HG03342 (cell line): Measurements from ENCODE around the gene ACAD10.
"Not testable (repeated sequence)": the region's sequence is repeated elsewhere in the genome, so short reads cannot be mapped to it uniquely, and the experiment has no call there.

ENCODE experiments used
- ATAC-seq: cut with Tn5 transposase; IDR thresholded peaks from one replicate; pipeline ENCODE4 v1.9.1; 2021; ENCODE audit warnings: mild to moderate bottlenecking, moderate library complexity; ENCODE audit not compliant: unreplicated experiment

Gene ACAD10

DNA sequence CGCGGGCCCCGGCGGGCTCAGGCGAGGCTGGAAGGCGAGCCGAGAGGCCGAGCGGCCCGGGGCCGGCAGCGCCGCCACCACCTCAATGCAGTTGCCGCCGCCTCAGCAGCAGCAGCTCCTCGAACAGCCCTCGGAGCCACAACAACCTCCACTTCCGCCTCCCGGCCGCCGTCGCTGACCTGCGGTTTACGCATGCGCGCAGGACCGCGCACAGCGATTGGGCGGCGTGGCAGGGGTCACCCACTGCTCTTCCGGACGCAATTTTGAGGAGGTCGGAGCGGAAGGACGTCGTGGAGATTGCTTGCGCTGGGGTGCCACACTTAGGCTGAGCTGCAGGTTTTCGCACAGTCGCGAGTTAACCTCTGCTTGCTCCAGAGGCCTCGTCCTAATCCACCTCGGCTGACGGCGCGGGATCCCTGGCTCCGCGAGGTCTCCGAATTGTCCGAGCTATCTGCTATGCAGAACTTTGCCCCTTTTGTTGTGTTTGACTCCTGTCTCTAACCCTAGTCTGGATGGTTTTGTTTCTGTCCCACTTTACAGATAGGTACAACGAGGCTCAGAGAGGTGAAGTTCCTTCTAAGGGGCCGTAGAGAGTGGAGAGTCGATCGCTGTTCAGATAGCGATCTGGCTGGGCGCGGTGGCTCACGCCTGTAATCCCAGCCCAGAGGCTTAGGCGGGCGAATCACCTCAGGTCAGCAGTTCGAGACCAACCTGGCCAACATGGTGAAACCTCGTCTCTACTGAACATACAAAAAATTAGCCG is at the start of gene ACAD10, which contains the start of gene BRAP:
TSS of gene ACAD10 (plus strand) at position 243 of the 763 bp plus-strand sequence. CDS start 6,657 bp downstream, outside the sequence.
TSS of gene BRAP (minus strand) at position 146 of the 763 bp plus-strand sequence. CDS start 164 bp downstream, outside the sequence.
- ATAC-seq = peak; percentile 84

DNA sequence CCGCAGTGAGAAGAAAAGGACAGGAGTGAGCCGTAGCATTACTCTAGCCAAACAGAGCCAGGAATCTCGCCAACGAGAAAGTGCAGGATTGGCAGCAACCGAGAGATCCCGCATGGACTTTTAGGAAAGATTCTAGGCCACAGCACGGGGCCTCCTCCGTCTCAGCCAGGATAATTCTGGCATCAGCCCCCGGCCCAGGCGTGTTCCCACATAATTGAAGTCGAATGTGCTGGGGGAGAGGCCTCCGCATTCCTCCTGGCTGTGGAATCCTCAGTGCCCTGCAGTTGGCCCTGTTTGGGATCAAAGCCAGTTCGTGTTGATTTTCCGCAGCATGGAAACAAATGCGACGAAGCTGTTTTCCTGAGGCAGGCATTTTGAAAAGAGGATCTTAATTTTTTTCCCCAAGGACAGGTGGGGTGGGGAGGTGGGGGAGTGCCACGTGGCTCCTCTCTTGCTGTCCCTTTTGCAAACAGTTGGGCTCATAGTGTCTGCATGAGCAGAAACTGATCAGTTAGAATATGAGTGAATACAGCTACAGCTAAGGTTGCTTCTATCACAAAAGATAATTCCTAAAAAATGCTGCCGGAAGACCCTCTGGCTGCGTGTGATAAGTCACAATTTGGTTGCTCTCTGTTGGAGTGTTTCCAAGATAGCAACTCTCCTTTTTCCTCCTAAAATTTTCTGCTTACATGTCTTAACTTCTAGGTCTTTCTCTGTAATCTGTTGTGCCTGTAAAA is 49.5 kb upstream of the ACAD10 start:
- ATAC-seq = no peak

DNA sequence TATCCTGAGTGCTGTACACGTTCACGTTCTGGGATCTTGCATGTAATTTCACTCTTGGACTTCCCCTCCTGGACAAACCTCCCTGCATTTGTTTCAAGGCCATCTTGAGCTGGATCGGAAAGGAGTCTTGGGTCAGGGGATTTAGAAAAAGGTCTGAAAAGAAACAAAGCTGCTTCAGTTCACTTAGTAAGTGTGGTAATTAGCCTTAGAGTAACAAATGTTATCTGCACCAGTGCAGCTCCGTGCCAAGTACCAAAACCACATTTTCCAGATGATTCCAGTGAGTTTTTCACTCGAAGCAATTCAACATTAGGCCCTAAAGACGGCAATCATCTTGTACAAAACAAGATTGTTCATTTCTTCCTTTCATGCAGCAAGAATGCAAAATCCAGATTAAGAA is 47.3 kb upstream of the ACAD10 start:
- ATAC-seq = no peak

DNA sequence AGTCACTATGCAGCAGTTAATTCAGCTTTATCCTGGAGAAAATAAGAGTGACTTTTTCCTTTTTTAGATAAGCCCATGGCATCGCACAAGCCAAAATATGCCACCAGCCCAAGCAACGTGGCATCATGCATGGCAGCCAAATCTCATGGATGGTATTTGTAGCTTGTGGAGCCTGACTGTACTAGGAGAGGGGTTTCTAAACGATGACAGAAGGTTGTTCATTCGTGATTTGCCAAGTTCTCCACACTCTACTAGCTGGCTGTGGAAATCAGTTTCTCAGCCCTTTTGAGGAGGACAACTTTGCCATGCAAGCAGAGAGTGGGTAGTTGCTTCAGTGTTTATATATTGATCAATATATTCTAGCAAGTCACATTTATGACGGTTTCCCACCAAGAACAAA is 45.3 kb upstream of the ACAD10 start:
- no peak for ATAC-seq

DNA sequence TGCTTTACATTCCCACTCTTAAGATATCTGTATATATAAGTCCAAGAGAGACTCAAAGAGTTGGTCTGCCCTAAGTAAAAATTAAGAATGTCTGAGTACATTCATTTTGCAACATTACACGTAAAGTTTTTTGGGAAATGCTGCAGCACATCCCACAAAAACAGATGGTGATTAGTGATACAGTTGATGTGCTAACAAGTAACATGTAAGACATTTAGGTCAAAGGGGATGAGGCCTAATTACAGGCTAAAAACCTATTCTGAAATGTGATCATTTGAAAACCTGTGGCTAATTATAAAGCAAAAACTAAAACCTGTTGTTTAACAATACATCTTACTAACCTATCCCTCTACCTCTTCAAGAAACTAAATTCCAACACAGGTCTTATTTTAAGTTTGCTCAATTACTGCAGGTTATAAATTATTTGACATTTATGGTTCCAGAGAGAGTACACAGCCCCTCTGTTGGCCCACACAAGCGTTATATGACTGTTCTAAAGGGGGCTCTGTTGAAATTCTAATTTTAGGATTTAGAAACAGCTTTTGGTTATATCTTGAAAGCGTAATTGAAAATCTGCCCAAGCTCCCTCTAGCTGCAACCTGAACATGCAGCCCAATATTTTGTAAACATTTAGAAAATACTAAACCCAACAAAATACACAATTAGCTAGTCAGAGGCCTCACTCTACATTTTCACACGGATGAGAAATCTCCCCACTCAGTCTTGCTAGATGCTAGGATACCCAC is 43.0 kb upstream of the ACAD10 start:
- no peak for ATAC-seq

DNA sequence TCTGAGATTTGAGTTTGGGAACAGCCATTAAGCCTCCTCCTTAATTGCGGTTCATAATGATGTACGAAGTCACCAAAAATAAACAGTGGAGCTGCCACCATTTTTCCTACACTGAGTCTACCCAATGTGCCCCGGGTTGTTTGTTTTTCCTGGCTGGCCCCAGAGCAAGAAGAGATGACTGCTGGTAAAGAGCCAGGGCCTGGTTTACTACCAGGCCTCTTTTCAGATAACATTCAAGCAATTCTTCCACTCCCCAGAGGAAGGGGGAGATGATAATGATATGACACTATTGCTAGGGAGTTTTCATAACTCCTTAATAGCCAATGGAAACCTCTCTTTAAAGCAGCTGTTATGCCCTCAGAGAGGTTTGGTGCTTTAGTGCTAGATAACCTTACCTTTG is 42.4 kb upstream of the ACAD10 start:
- no peak for ATAC-seq

DNA sequence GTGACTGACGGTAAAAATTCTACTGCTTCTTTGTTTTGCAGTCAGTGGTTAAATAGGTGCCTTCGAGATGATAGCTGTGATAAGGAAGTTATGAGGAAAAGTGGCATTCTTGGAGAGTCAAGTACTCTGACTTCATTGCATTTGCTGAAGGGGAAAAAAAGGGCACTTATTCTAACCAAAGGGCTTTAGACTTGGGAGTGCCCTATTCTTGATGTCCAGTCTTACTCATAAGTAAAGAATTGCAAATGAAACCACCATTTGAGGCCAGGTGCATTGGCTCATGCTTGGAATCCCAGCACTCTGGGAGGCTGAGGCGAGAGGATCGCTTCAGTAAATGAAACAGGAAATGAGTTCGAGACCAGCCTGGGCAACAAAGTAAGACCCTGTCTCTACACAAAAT is 40.4 kb upstream of the ACAD10 start:
- ATAC-seq = no peak

DNA sequence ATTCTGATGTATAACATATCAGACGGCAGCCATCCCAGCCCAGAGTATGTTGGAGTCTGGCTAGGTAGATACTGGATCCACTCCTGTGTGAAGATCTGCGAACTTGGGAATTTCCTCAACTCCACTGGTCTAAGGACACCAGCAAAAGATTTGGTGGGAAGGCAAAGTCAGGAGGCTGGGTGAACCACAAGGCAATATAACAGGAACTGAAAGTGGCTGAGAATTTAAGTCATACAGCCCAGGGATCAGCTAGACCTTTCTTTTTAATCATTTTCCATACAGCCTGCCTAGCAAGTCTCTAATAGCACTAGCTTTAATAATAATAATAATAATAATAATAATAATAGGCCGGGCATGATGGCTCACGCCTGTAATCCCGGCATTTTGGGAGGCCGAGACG is 34.9 kb upstream of the ACAD10 start:
- no peak for ATAC-seq

DNA sequence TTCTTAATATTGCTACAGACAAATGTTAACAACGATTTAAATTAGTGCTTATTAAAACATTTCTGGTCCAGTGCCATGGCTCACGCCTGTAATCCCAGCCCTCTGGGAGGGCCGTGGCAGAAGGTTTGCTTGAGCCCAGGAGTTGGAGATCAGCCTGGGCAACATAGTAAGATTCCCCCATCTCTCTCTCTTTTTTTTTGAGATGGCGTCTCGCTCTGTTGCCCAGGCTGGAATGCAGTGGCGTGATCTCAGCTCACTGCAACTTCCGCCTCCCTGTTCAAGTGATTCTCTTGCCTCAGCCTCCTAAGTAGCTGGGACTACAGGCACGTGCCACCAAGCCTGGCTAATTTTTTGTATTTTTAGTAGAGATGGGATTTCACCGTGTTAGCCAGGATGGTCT is 33.3 kb upstream of the ACAD10 start:
- ATAC-seq = not testable (repeated sequence)

DNA sequence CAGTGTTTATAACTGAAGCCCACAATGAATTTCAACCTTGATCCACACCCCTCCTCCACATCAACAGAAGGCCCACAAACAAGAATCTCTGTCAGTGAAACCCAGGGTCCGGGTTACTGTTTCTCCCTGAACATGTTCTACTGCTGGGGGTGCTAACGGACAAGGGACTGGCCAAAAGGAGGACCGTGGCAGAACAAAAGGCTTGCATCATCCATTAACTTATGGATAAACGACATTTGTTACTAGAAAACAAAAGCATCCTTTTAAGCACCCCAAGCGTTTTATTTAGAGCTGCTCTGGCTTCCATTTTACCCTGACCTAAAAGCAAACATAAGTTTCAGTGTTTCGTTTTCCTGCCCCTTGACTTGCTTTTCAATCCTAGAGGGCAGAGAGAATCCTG is 32.3 kb upstream of the ACAD10 start:
- no peak for ATAC-seq

DNA sequence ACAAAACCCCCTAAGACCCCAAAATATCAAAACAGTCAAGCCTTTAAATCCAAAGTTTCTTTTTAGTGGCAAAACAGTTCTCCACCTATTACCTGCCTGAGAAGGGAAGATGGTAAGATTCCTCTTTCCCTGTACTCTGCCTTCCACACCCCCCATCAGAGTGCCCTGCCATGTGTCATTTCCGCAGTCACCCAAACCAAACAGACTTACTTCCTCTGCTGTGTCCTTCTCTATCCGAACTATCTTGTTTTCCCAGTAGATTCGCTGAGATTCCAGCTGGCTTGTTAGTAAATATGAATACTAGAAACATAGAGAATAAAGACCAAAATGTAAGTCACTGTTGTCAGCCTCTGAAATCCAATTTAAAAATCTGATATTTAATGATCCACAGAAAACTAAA is 30.5 kb upstream of the ACAD10 start:
- no peak for ATAC-seq

DNA sequence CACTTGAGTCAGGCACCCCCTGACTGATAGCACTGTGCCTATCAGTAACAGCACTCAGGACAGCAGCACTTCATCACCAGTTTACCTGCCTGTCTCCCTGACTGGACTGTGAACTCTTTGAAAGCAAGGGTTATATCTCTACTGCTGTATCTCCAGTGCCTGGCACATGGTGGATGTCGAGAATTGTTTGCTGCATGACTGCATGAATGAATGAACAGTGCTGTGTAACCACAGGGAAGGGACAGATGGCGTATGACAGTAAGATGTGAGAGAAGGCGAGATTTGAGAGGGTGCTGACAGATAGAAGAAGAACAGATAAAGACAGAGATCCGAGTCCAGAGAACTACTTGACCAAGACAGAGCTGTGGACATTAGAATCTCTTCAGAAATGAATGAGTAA is 29.8 kb upstream of the ACAD10 start:
- no peak for ATAC-seq

DNA sequence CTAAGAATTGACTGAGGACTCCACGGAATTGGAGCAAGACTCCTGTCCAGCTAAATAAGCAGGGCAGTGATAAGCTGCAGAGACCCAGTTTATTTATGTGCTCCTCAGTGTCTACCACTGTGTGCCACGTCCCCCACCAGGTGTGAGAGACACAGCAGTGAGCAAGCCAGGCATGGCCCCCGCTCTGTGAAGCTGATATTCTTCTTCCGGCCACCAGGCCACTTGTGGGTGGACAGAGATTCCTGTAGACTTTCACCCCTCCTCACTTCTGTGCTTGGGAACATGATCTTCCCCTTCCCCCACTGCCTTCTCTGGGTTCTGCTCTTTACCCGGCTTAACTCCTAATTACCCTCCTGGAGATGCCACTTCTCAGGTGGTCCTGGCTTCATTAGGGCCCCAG is 21.4 kb upstream of the ACAD10 start:
- no peak for ATAC-seq

DNA sequence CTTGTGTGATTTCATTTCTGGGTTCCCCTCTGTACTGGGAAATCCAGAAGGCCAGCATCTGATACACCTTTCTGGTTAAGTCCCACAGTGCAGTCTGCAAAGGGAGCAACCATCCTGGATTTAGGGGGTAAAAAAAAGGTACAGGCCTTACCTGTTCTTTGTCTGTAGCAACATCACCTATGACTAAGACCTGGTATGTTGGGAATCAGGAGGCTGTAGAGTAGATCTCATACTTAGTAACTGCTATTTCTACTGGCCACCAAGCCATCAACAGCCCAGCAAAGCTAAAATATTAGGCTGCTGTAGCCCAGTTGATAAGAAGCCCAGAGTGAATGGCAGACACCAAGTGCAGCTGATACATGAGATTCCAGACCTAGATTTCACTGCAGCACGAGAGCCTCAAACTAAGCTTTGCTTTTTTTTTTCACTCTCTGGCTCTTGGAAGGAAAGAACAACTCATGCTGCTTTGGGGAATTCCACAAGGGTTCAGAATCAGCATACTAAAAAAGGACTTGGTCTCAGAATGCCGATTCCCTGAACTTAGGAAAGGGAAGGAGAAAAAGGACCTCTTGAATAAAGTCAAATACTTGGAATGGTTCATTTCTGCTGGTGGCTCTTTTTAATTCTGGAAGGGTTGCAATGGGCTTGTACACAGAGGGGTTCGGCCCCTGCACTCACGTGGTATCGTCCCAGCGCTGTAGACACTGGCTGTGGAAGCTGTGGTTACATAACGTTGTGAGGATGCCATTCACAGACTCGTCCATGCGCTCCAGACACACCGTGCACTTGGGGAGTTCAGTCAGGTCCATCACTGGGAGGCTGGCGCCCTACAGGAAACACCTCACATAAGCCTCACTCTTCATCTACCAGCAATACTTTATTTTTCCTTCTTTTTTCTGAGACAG is 20.6 kb upstream of the ACAD10 start:
- no peak for ATAC-seq

DNA sequence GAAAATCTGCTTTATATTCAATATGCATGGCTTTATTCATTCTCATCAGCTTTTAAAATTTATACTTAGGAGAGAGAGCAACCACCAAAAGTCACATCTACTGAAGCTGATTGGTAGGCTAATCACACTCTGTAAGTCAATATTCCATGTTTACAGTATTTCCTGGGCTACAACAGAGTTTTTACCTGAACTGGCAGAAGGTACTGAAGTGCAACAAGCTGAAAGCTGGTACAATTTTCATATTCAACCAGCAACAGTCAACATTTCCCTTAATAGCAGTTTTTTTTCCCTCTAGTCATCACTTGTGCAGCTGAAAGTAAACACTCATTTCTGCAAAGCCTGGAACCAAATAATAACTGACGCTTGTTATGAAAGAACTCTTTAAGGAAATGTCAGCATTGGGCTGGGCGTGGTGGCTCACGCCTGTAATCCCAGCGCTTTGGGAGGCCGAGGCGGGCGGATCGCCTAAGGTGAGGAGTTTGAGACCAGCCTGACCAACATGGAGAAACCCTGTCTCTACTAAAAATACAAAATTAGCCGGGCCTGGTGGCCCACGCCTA is 13.0 kb upstream of the ACAD10 start:
- no peak for ATAC-seq

DNA sequence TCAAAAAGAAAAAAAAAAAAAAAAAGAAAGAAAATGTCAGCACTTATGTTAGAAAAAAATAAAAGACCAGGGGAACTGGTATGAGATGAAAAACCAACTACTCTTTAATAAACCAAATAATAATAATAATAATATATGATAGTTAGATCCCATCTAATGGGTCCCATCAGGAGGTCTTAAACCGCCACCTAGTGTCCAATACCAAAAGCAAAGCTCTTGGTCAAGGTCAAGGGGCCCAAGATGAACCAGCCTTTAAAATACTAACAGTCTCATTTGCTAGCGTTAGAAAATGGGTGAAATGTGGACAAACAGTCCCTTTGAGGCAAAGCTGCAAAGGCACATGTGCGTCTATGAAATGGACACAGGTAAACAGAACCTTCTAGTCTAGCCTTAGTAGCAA is 12.3 kb upstream of the ACAD10 start:
- ATAC-seq = no peak

DNA sequence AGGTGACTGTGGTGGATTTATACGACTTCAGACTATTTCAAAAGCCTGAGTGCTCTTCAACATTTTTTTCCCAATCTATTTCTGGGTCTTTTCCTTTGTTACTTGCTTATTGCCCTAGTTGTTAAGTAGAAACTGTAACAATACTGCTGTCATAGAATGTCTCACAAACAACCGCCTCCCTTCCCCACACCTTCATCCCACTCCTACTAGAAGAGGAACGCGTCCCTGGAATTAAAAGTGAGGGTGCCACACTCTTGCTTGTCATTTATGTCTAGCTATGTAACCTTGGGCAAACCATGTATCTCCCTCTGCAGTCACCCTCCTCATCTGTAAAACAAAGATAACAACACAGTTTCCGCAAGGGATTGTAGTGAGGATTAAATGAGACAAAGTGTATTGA is 8.7 kb upstream of the ACAD10 start:
- ATAC-seq = no peak

DNA sequence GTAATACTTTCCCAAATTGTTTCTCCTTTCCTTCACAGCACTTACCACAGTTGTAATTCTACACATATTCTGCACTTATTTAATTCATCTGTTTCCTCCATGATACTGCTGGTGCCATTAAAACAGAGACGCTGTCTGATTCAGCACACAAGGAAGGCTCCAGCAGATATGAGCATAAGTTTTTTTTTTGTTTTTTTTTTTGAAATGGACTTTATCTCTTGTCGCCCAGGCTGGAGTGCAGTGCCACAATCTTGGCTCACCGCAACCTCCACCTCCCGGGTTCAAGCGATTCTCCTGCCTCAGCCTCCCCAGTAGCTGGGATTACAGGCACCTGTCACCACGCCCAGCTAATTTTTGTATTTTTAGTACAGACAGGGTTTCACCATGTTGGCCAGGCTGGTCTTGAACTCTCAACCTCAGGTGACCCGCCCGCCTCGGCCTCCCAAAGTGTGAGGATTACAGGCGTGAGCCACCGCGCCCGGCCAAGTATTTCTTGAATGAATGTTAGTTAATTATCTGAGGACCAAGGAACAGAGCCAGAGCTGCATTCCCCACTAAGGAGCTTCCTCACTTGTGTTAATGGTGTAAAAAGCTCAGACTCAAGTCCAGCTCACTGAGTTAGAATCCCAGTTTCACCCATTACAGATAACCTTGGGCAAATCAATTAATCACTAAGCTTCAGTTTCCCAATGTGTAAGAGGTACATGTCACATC is 1.2 kb upstream of the ACAD10 start:
- ATAC-seq = not testable (repeated sequence)

DNA sequence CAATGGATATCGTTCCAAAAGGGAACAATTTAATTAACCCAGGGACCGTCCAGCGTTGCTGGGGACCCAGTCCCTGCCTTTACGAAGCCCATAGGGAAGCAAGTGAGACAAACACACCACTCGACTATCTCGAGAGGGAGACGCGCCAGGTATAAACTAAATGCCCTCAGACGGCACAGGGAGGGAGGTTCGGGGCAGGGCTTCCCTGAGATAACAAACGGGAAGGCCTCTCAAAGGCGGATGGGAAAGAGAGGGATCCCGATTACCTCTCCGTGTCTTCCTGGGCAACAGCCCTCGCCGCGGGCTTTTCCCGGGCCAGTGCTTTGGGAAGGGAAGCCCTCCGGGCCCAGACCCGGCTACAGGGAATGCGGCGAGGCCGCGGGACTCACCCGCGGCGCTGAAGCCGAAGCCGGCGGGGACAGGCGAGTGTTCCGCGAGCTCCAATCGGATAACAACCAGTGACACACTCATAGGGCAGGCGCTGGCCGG is 487 bp upstream of the ACAD10 start:
- no peak for ATAC-seq
